ENCODE results near the gene CLTRN. TPM values are rescaled to one million over a fixed set of nuclear protein-coding genes. Genes with fewer than 3 reads are reported as not detected.

Gene CLTRN
- total RNA-seq, 6 donors from 2014 or later, result 0.88 to 7.9 (median 1.3) TPM; not detected in 1

DNA sequence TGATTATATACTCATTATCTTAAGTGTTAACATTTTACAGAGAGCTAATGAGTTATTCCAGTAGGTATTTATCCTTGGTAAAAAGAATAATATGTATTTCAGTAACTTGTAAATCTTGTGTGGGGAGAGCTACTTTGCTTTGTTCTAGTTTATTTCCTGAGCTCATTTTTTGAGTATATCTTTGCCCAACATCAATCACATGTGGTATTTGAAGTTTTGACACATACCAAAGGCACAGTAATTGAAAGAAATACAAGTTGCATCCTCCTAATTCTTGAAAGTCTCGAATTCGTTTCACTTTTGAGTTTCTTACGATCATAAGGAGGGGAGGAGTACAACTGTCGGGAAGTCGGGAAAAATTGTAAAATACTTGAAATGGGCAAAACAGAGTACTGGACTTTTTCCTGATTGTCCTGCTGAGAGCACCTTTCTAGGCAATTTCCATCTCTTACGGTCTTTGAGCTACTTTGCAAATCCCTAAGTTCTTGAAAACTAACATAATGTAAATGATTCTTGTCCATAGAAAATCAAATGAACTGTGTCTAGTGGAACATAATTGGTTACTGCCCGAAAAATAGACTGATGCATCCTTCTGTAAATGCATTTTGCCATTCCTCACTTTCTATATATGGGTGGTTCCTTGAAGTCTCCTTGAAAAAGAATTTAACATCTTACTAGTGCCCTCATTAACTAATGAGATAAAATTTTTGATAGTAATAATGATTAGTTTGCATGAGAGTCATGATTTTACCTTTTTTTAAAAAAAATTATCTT, 20.6 kb downstream of the CLTRN start:
- Histone ChIP-seq H3K27me3 (no peaks in the 10 kb centered on the region), H3K27ac (no peak overlapping the region), H3K9me3 (no peaks in the 10 kb centered on the region), H3K4me1 (no peaks in the 10 kb centered on the region), H3K4me3 (no peak overlapping the region), H3K36me3 (no peaks in the 10 kb centered on the region)
- DNase-seq, result no peak
- 61 to 81% methylated on average over 7 of the region's 7 CpGs for WGBS, 2 donors
- TF ChIP-seq POLR2A (IDR thresholded peaks at IDR 0.05), result no peak
- no peak for TF ChIP-seq EP300 (IDR thresholded peaks at IDR 0.05)
- no peak for ATAC-seq (ENCODE audit: low FRiP score in 2 of 2)

DNA sequence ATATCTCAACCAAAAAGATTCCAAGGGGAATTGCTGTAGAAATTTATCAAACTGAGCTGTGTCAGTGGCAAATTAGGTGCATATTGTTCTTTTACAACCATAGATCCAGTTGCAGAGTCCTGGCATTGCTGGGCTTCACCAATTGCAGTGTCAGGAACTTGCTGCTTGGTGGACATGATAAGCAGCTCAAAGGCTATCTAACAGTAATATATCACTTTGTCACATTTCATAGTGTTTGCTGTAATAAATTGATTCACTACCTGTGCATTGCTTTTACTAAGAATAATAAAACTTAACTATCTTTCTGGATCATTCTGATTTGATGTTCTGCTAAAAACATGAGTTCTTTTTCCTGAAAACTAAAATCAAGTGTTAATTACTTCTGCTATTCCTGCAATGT, 33.0 kb downstream of the CLTRN start:
- ATAC-seq (ENCODE audit: low FRiP score in 2 of 2), result no peak

DNA sequence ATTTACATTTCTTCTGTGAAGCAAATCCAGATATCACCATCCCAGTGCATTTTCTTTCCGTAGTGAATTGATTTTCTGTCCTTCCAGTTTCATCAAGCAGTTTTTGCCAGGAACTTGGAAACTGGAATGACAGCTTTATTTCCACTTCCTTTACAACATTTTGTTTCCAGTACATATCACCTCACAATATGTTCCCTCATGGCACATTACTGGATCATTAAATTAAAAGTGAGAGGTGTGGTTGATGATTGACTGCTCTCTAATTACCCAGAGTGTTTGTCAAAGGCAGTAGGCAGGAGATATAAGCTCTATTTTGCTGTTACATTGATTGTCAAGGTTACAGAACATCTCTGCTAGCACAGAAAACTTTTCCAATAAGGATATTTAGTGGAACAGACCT, 41.6 kb downstream of the CLTRN start:
- Histone ChIP-seq H3K36me3 (no peaks in the 10 kb centered on the region), H3K9me3 (no peaks in the 10 kb centered on the region), H3K27ac (no peak overlapping the region), H3K4me3 (no peak overlapping the region), H3K4me1 (no peaks in the 10 kb centered on the region), H3K27me3 (no peaks in the 10 kb centered on the region)
- DNase-seq (no peak), ATAC-seq (ENCODE audit: low FRiP score in 2 of 2) (no peak)
- TF ChIP-seq POLR2AphosphoS5 (IDR thresholded peaks at IDR 0.05) (no peak), POLR2A (IDR thresholded peaks at IDR 0.05) (no peak), EP300 (IDR thresholded peaks at IDR 0.05) (no peak)
- TF ChIP-seq, protein P1, sequence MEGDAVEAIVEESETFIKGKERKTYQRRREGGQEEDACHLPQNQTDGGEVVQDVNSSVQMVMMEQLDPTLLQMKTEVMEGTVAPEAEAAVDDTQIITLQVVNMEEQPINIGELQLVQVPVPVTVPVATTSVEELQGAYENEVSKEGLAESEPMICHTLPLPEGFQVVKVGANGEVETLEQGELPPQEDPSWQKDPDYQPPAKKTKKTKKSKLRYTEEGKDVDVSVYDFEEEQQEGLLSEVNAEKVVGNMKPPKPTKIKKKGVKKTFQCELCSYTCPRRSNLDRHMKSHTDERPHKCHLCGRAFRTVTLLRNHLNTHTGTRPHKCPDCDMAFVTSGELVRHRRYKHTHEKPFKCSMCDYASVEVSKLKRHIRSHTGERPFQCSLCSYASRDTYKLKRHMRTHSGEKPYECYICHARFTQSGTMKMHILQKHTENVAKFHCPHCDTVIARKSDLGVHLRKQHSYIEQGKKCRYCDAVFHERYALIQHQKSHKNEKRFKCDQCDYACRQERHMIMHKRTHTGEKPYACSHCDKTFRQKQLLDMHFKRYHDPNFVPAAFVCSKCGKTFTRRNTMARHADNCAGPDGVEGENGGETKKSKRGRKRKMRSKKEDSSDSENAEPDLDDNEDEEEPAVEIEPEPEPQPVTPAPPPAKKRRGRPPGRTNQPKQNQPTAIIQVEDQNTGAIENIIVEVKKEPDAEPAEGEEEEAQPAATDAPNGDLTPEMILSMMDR (IDR thresholded peaks at IDR 0.05), result no peak
- 73 to 88% methylated on average over 1 of the region's 1 CpG for WGBS, 2 donors

More for the DNA sequence above, 33.0 kb downstream of the CLTRN start:
- no peaks in the 10 kb centered on the region for H3K9me3 ChIP-seq
- H3K27ac ChIP-seq, result no peak overlapping the region
- no peaks in the 10 kb centered on the region for H3K4me1 ChIP-seq
- TF ChIP-seq EP300 (IDR thresholded peaks at IDR 0.05) (no peak), POLR2AphosphoS5 (IDR thresholded peaks at IDR 0.05) (no peak), POLR2A (IDR thresholded peaks at IDR 0.05) (no peak)
- TF ChIP-seq, protein P1 (IDR thresholded peaks at IDR 0.05), result no peak
- H3K4me3 ChIP-seq, result no peak overlapping the region
- no peaks in the 10 kb centered on the region for H3K36me3 ChIP-seq
- H3K27me3 ChIP-seq, result no peaks in the 10 kb centered on the region
- no peak for DNase-seq

DNA sequence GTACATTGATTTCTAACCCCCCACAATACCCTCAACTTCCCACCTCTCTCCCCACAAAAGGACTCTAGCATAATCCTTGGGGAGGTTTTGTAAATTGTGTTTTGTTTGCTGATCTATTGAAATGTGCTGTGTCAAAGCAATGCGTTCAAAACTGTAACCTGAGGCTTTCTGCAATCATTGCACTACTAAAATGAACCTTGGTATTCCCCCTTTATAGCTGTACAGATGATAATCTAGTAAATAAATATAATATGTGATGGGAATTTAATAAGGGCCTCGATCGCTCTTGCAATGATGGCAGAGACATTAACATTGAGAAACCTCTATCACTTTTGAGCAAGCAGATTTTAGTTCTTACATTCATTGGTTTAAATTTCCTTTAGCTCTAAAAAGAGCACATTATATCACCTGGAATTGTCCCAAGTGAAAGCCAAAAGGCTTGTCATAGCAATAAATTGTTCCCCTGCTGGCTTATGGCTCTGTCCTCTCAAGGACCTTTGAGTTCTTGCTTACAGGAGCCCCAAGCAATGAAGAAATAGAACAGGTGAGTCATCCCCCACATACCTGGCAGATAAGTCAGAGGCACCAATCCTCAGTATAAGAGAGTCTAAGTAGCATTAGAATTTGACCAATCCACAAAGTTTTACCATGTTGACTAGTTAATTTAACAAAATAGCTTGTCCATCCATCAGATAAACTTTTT, 45.4 kb downstream of the CLTRN start:
- ATAC-seq (ENCODE audit: low FRiP score in 2 of 2), result no peak
- no peak overlapping the region for H3K4me3 ChIP-seq
- DNase-seq, result peak in 1 of 2 donors; percentile 37
- H3K27me3 ChIP-seq, result no peaks in the 10 kb centered on the region
- no peaks in the 10 kb centered on the region for H3K36me3 ChIP-seq
- no peaks in the 10 kb centered on the region for H3K4me1 ChIP-seq
- H3K9me3 ChIP-seq, result no peaks in the 10 kb centered on the region
- WGBS, 2 donors, result 75 to 88% methylated on average over 3 of the region's 3 CpGs
- H3K27ac ChIP-seq, result no peak overlapping the region
- TF ChIP-seq, protein P1 (IDR thresholded peaks at IDR 0.05), result no peak
- TF ChIP-seq POLR2AphosphoS5 (IDR thresholded peaks at IDR 0.05), result no peak

DNA sequence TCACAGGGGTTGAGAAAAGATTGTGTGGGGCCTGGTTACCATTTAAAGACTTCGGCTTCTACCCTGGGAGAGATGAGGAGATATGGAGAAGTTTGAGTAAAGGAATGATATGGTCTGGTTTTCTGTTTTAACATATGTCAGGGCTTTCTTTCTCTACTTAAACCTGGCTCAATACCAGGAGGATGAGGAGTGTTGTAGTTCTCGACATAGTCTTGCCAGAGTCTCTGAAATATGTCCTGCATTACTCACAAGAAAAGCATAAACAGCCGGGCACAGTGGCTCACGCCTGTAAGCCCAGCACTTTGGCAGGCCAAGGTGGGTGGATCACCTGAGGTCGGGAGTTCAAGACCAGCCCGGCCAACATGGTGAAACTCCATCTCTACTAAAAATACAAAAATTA, 47.5 kb downstream of the CLTRN start:
- no peak for DNase-seq
- WGBS, 2 donors, result 84 to 87% methylated on average over 6 of the region's 6 CpGs
- Histone ChIP-seq H3K36me3 (no peaks in the 10 kb centered on the region), H3K4me3 (no peak overlapping the region), H3K4me1 (no peaks in the 10 kb centered on the region), H3K27me3 (no peaks in the 10 kb centered on the region), H3K9me3 (no peaks in the 10 kb centered on the region), H3K27ac (no peak overlapping the region)
- TF ChIP-seq EP300 (IDR thresholded peaks at IDR 0.05) (no peak), POLR2A (IDR thresholded peaks at IDR 0.05) (no peak), POLR2AphosphoS5 (IDR thresholded peaks at IDR 0.05) (no peak)
- TF ChIP-seq, protein P1 (IDR thresholded peaks at IDR 0.05), result no peak
- no peak for ATAC-seq (ENCODE audit: low FRiP score in 2 of 2)

All from upper lobe of left lung (tissue), 6 donors.